GM23338 (cell line): ENCODE results near the gene MDN1. TPM values are rescaled to one million over a fixed set of nuclear protein-coding genes. Genes with fewer than 3 reads are reported as not detected.

ENCODE experiments used
- ATAC-seq: fragments of 200-7000 bp; cut with Tn5 transposase; 3 replicates; pipeline ENCODE4 v1.9.1; 2020
- DNase-seq: peaks from one replicate; pipeline ENCODE4 v3.0.0-alpha.2; 2015; ENCODE audit warnings: low spot score
- H2AFZ ChIP-seq: fragments of 200-600 bp; sonication (generic); 2 replicates; pipeline ENCODE4 v1.8.0; 2016; ENCODE audit warnings: antibody characterized with exemption, mild to moderate bottlenecking, moderate library complexity
- H3F3A ChIP-seq: fragments of 200-600 bp; sonication (generic); replicated peaks from 2 replicates; pipeline ENCODE4 v1.8.0; 2017; ENCODE audit warnings: antibody characterized with exemption, mixed run types, low read depth
- H3K27ac ChIP-seq: fragments of 200-600 bp; sonication (generic); 2 replicates; pipeline ENCODE4 v1.6.1; 2016; ENCODE audit warnings: low read depth
- H3K27me3 ChIP-seq: fragments of 200-600 bp; sonication (generic); 2 replicates; pipeline ENCODE4 v1.8.0; 2016; ENCODE audit warnings: mild to moderate bottlenecking, mixed run types, moderate library complexity; ENCODE audit not compliant: insufficient read depth
- H3K36me3 ChIP-seq: fragments of 200-600 bp; sonication (generic); 2 replicates; pipeline ENCODE4 v1.8.0; 2016; ENCODE audit warnings: mild to moderate bottlenecking; ENCODE audit not compliant: insufficient read depth
- H3K4me1 ChIP-seq: fragments of 200-600 bp; sonication (generic); 2 replicates; pipeline ENCODE4 v1.8.0; 2016; ENCODE audit warnings: mild to moderate bottlenecking, moderate library complexity; ENCODE audit not compliant: insufficient read depth
- H3K4me2 ChIP-seq: fragments of 200-600 bp; sonication (generic); 2 replicates; pipeline ENCODE4 v1.7.1; 2017; ENCODE audit warnings: mixed run types
- H3K4me3 ChIP-seq: fragments of 200-600 bp; sonication (generic); 2 replicates; pipeline ENCODE4 v1.6.1; 2016; ENCODE audit warnings: mixed run types
- H3K79me2 ChIP-seq: fragments of 200-600 bp; sonication (generic); replicated peaks from 2 replicates; pipeline ENCODE4 v1.8.0; 2017; ENCODE audit warnings: mild to moderate bottlenecking; ENCODE audit not compliant: insufficient read depth
- H3K9me2 ChIP-seq: fragments of 200-600 bp; sonication (generic); 2 replicates; pipeline ENCODE4 v1.8.0; 2017; ENCODE audit not compliant: insufficient read depth
- H4K20me1 ChIP-seq: fragments of 200-600 bp; sonication (generic); replicated peaks from 2 replicates; pipeline ENCODE4 v1.8.0; 2017; ENCODE audit warnings: mild to moderate bottlenecking; ENCODE audit not compliant: insufficient read depth
- H3K27ac Mint-ChIP-seq: 2 replicates; pipeline ENCODE4 v1.8.0; 2020; ENCODE audit warnings: inconsistent platforms, mild to moderate bottlenecking, moderate library complexity, mixed read lengths
- H3K27me3 Mint-ChIP-seq: 3 replicates; pipeline ENCODE4 v1.8.0; 2022; ENCODE audit warnings: low read depth, mild to moderate bottlenecking, moderate library complexity, mixed read lengths, inconsistent platforms; ENCODE audit not compliant: insufficient read depth, poor library complexity
- H3K36me3 Mint-ChIP-seq: 3 replicates; pipeline ENCODE4 v1.8.0; 2021; ENCODE audit warnings: low read depth, mild to moderate bottlenecking, inconsistent platforms, moderate library complexity, mixed read lengths
- H3K4me1 Mint-ChIP-seq: 3 replicates; pipeline ENCODE4 v1.8.0; 2020; ENCODE audit warnings: mild to moderate bottlenecking, inconsistent platforms, mixed read lengths
- H3K4me3 Mint-ChIP-seq: 3 replicates; pipeline ENCODE4 v1.8.0; 2021; ENCODE audit warnings: moderate library complexity, mild to moderate bottlenecking, inconsistent platforms, mixed read lengths
- H3K9me3 Mint-ChIP-seq: 3 replicates; pipeline ENCODE4 v1.8.0; 2020; ENCODE audit warnings: moderate library complexity, mild to moderate bottlenecking, inconsistent platforms, mixed read lengths
- CREB1 ChIP-seq: fragments of 250-450 bp; sonication (Bioruptor Pico); IDR thresholded peaks from 2 replicates; pipeline ENCODE4 v1.5.0; 2020; ENCODE audit warnings: low read depth, mild to moderate bottlenecking, moderate library complexity
- CTCF ChIP-seq, 2 experiments: fragments of 200-600 bp in 1 of 2; sonication (generic) in 1 of 2; conservative IDR thresholded peaks; 2 replicates each; pipeline versions ENCODE4 v1.5.1 to v1.6.1; 2016 to 2017; ENCODE audit warnings: antibody characterized with exemption in 2 of 2, low read depth in 2 of 2, mild to moderate bottlenecking in 2 of 2, moderate library complexity in 1 of 2
- ETS1 ChIP-seq: IDR thresholded peaks from 2 replicates; pipeline ENCODE4 v1.6.1; 2016; ENCODE audit warnings: antibody characterized with exemption
- EZH2 ChIP-seq: fragments of 200-600 bp; sonication (generic); IDR thresholded peaks from one replicate; pipeline ENCODE4 v1.8.0; 2017; ENCODE audit warnings: antibody characterized with exemption, mild to moderate bottlenecking, low read depth; ENCODE audit not compliant: unreplicated experiment
- EZH2phosphoT487 ChIP-seq: fragments of 200-600 bp; sonication (generic); IDR thresholded peaks from one replicate; pipeline ENCODE4 v1.8.1; 2018; ENCODE audit warnings: antibody characterized with exemption; ENCODE audit not compliant: unreplicated experiment
- JUNB ChIP-seq: IDR thresholded peaks from one replicate; pipeline ENCODE4 v1.6.1; 2016; ENCODE audit warnings: antibody characterized with exemption; ENCODE audit not compliant: unreplicated experiment
- NANOG ChIP-seq: IDR thresholded peaks from 2 replicates; pipeline ENCODE4 v1.6.1; 2016; ENCODE audit warnings: antibody characterized with exemption, borderline replicate concordance
- POLR2AphosphoS5 ChIP-seq: IDR thresholded peaks from 2 replicates; pipeline ENCODE4 v1.6.1; 2016; ENCODE audit warnings: antibody characterized with exemption, low read depth
- REST ChIP-seq: IDR thresholded peaks from one replicate; pipeline ENCODE4 v1.6.1; 2018; ENCODE audit warnings: antibody characterized with exemption; ENCODE audit not compliant: unreplicated experiment
- STAT1 ChIP-seq: IDR thresholded peaks from one replicate; pipeline ENCODE4 v1.6.1; 2016; ENCODE audit warnings: antibody characterized with exemption; ENCODE audit not compliant: unreplicated experiment
- ZNF114 ChIP-seq: fragments of 250-450 bp; sonication (Bioruptor Pico); IDR thresholded peaks from 2 replicates; pipeline ENCODE4 v1.5.0; 2020; ENCODE audit warnings: mild to moderate bottlenecking, moderate library complexity
- ZNF331 ChIP-seq: fragments of 250-450 bp; sonication (Bioruptor Pico); IDR thresholded peaks from 2 replicates; pipeline ENCODE4 v1.5.0; 2020; ENCODE audit warnings: low read depth, mild to moderate bottlenecking, moderate library complexity
- ZNF462 ChIP-seq: fragments of 250-450 bp; sonication (Bioruptor Pico); IDR thresholded peaks from 2 replicates; pipeline ENCODE4 v1.5.0; 2020; ENCODE audit warnings: mild to moderate bottlenecking, moderate library complexity
- polyA plus RNA-seq: library from polyadenylated mRNA; unstranded; fragments of >200 nt; fragmentation: Nextera tagmentation; extraction: Ambion mirVana; gene quantifications from 2 replicates; pipeline ENCODE4 v1.2.1, GENCODE V29; 2016
- total RNA-seq: library from RNA; depleted of rRNA; stranded (reverse); fragments of >200 nt; shearing (Covaris generic); gene quantifications from 2 replicates; pipeline ENCODE4 v1.2.3, GENCODE V29; 2014

Gene MDN1
- total and polyA plus RNA-seq, 2 experiments from 2014 or later, result 165 to 217 TPM

GRCh38 chr6:89745096-89745495, 74.5 kb downstream of the MDN1 start:
- H3F3A ChIP-seq, result peaks cover 9% of the 10 kb centered on the region; the same call in 1 of the 2 replicates
- H4K20me1 ChIP-seq, result peaks cover 5% of the 10 kb centered on the region; the same call in 1 of the 2 replicates
- H3K4me3 ChIP-seq, result no peak overlapping the region
- H3K36me3 ChIP-seq, result peaks cover 87% of the 10 kb centered on the region
- H3K27me3 Mint-ChIP-seq, result peaks cover 3% of the 10 kb centered on the region
- H2AFZ ChIP-seq, result no peak overlapping the region
- 0 out of 2 replicates have a peak overlapping the region, but pooled peaks have one; percentile 28 for H3K27ac ChIP-seq
- no peaks in the 10 kb centered on the region for H3K27me3 ChIP-seq
- no peak overlapping the region for H3K4me3 Mint-ChIP-seq
- no peak overlapping the region for H3K4me2 ChIP-seq
- H3K79me2 ChIP-seq, result peaks cover 2% of the 10 kb centered on the region; the same call in 1 of the 2 replicates
- no peaks in the 10 kb centered on the region for H3K4me1 Mint-ChIP-seq
- H3K9me2 ChIP-seq, result no peaks in the 10 kb centered on the region
- TF ChIP-seq CREB1 (CRISPR knock-in tag) (no peak), EZH2phosphoT487 (no peak), STAT1 (no peak), ZNF462 (CRISPR knock-in tag) (no peak), NANOG (no peak), POLR2AphosphoS5 (no peak), EZH2 (no peak), CTCF (conservative IDR thresholded peaks at IDR 0.05; ENCODE audit: low read depth in 2 of 2) (no peak), ETS1 (no peak), REST (no peak), JUNB (no peak), ZNF114 (CRISPR knock-in tag) (no peak), ZNF331 (CRISPR knock-in tag) (no peak)
- H3K9me3 Mint-ChIP-seq, result no peaks in the 10 kb centered on the region
- H3K36me3 Mint-ChIP-seq, result peaks cover 86% of the 10 kb centered on the region
- no peak for DNase-seq
- no peak for ATAC-seq
- no peaks in the 10 kb centered on the region for H3K4me1 ChIP-seq
- no peak overlapping the region for H3K27ac Mint-ChIP-seq
